Natural killer cell (primary cell): ENCODE measurements around the gene HIBADH. TPM values are rescaled to one million over a fixed set of nuclear protein-coding genes. Genes with fewer than 3 reads are reported as not detected.

ENCODE experiments used
- ATAC-seq, 3 donors: fragments of 150-1000 bp in 2 of 3; fragments of 200-7000 bp in 1 of 3; cut with Tn5 transposase; 1 replicate in 1 of 3; 2 replicates in 2 of 3; pipeline ENCODE4 v1.10.0; 2021; ENCODE audit warnings: mild to moderate bottlenecking in 2 of 3, moderate library complexity in 2 of 3
- DNase-seq, 2 donors: peaks; one replicate each; pipeline versions ENCODE4 v3.0.0 to v3.0.0-alpha.2; 2013 to 2021; ENCODE audit warnings: mixed read lengths in 1 of 2
- H3K27ac ChIP-seq: one replicate; pipeline ENCODE4 v1.5.1; 2013; ENCODE audit warnings: mild to moderate bottlenecking, low read length
- H3K27me3 ChIP-seq: one replicate; pipeline ENCODE4 v1.6.1; 2013; ENCODE audit warnings: low read length; ENCODE audit not compliant: control insufficient read depth, insufficient read depth
- H3K36me3 ChIP-seq: one replicate; pipeline ENCODE4 v1.6.1; 2013; ENCODE audit warnings: low read length; ENCODE audit not compliant: control insufficient read depth, insufficient read depth
- H3K4me1 ChIP-seq: one replicate; pipeline ENCODE4 v1.6.1; 2013; ENCODE audit warnings: low read length; ENCODE audit not compliant: control insufficient read depth, insufficient read depth
- H3K4me3 ChIP-seq: one replicate; pipeline ENCODE4 v1.5.1; 2013; ENCODE audit warnings: low read length
- H3K9me3 ChIP-seq: one replicate; pipeline ENCODE4 v1.6.1; 2013; ENCODE audit warnings: low read length; ENCODE audit not compliant: control insufficient read depth, insufficient read depth
- H3K27ac Mint-ChIP-seq, 2 donors: one replicate each; pipeline ENCODE4 v1.8.0; 2022; ENCODE audit warnings: mild to moderate bottlenecking in 2 of 2, mixed read lengths in 2 of 2, moderate library complexity in 1 of 2
- H3K27me3 Mint-ChIP-seq, 2 donors: one replicate each; pipeline ENCODE4 v1.8.0; 2022; ENCODE audit warnings: low read depth in 2 of 2, mixed read lengths in 2 of 2
- H3K36me3 Mint-ChIP-seq: one replicate; pipeline ENCODE4 v1.8.0; 2022; ENCODE audit warnings: mixed read lengths
- H3K4me1 Mint-ChIP-seq, 2 donors: one replicate each; pipeline ENCODE4 v1.8.0; 2022; ENCODE audit warnings: mixed read lengths in 2 of 2
- H3K4me3 Mint-ChIP-seq: one replicate; pipeline ENCODE4 v1.8.0; 2022; ENCODE audit warnings: mild to moderate bottlenecking, moderate library complexity, mixed read lengths
- H3K9me3 Mint-ChIP-seq, 2 donors: one replicate each; pipeline ENCODE4 v1.8.0; 2022; ENCODE audit warnings: mixed read lengths in 2 of 2
- WGBS: methylation state at CpG from one replicate; pipeline ENCODE4 v1.1.7; 2013; ENCODE audit warnings: missing lambda C conversion rate; ENCODE audit not compliant: insufficient coverage; 5-methylcytosine and 5-hydroxymethylcytosine counted together
- intact Hi-C: fragments of 100-400 bp; cut with micrococcal nuclease; formaldehyde crosslinking; loops from one replicate; pipeline ENCODE4 v1.14.2; 2022
- total RNA-seq, 4 donors: library from RNA; stranded (reverse); fragments of 120-200 nt in 1 of 4; gene quantifications; one replicate each; pipeline versions ENCODE4 v1.2.3 to v1.2.4, GENCODE V29; 2013 to 2022
- TF ChIP-seq, protein P1 (sequence below): fragments of 200-600 bp; IDR thresholded peaks from one replicate; pipeline ENCODE4 v1.8.0; 2022; ENCODE audit warnings: antibody characterized with exemption

The HIBADH gene
- total RNA-seq, 3 donors from 2014 or later (not counting 1 experiment from before 2014, with no cell fraction given) = 8.0 to 9.9 (median 8.1) TPM

DNA sequence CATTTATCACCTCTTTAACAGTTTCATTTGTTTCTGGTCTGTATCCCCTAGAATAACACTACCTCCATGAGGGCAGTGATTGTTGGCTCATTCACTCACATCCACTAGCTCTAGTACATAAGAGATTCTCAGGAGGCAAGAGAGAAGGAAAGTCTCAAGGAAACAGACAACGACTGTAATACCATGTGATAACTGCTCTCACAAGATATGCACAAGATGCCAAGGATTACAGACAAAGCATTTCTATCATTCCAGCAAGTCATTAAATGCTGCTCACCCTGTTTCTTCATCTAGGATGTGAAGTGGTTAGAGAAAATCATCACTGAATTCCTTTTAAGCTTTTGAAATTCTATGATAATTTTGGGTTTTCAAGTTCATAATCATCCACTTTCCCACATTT is 115.3 kb downstream of the HIBADH start:
- no peak overlapping the region for H3K4me3 Mint-ChIP-seq
- H3K4me1 Mint-ChIP-seq = no peaks in the 10 kb centered on the region
- Histone ChIP-seq H3K27ac (no peak overlapping the region), H3K9me3 (no peaks in the 10 kb centered on the region), H3K27me3 (no peaks in the 10 kb centered on the region), H3K36me3 (peaks cover 3% of the 10 kb centered on the region), H3K4me3 (no peak overlapping the region), H3K4me1 (no peaks in the 10 kb centered on the region)
- intact Hi-C loops = no loop called here
- H3K36me3 Mint-ChIP-seq = no peaks in the 10 kb centered on the region
- WGBS = no CpG with 5 or more reads among the region's 1 CpG
- TF ChIP-seq, protein P1, sequence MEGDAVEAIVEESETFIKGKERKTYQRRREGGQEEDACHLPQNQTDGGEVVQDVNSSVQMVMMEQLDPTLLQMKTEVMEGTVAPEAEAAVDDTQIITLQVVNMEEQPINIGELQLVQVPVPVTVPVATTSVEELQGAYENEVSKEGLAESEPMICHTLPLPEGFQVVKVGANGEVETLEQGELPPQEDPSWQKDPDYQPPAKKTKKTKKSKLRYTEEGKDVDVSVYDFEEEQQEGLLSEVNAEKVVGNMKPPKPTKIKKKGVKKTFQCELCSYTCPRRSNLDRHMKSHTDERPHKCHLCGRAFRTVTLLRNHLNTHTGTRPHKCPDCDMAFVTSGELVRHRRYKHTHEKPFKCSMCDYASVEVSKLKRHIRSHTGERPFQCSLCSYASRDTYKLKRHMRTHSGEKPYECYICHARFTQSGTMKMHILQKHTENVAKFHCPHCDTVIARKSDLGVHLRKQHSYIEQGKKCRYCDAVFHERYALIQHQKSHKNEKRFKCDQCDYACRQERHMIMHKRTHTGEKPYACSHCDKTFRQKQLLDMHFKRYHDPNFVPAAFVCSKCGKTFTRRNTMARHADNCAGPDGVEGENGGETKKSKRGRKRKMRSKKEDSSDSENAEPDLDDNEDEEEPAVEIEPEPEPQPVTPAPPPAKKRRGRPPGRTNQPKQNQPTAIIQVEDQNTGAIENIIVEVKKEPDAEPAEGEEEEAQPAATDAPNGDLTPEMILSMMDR = no peak
- ATAC-seq (no peak), DNase-seq (no peak)
- H3K9me3 Mint-ChIP-seq = no peaks in the 10 kb centered on the region
- H3K27me3 Mint-ChIP-seq = no peaks in the 10 kb centered on the region
- H3K27ac Mint-ChIP-seq = no peak overlapping the region

DNA sequence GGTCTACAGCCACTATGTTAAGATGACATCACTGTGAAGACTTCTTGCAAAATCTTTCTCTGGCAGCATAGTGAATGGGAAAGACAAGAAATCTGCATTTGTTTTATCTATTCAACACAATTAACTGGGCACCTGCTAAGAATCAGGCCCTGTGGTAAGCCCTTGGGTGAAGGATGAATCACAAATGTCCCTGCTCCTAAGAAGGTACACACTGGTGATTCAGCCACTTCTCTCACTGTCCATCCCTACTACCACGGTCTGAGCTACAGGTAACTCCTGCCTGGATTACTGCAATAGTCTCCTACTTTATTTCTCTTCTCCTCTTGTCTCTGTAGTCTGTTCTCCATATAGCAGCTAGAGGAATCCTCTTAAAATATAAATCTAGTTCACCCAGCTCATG is 116.1 kb downstream of the HIBADH start:
- H3K9me3 Mint-ChIP-seq = no peaks in the 10 kb centered on the region
- whole genome bisulfite sequencing = 93% methylated on average over 1 of the region's 1 CpG
- no peaks in the 10 kb centered on the region for H3K9me3 ChIP-seq

DNA sequence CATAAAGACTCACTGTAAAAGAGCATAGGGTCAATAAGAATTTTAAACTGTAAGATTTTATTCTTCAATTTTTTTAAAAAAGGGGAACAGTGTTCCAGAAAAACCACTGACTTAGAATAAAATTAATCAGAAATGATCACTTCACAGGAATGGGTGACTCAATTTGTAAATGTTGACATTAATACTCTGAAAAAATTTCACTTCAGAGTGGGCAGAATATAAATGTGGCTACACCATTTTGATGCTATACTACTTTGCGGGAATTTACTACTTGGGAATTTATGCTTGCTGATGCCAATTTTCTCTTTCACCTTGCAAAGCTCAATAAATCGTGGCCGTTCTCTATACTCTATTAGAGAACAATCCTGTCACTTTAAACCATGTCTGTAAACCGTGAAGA is 126.9 kb downstream of the HIBADH start:
- no peak for ATAC-seq
- H3K4me1 ChIP-seq = no peaks in the 10 kb centered on the region
- no peak overlapping the region for H3K4me3 ChIP-seq
- H3K36me3 ChIP-seq = peaks cover 7% of the 10 kb centered on the region
- H3K9me3 ChIP-seq = no peaks in the 10 kb centered on the region
- no peaks in the 10 kb centered on the region for H3K27me3 Mint-ChIP-seq
- intact Hi-C loops = no loop called here
- H3K27ac ChIP-seq = no peak overlapping the region
- no peaks in the 10 kb centered on the region for H3K27me3 ChIP-seq
- 97% methylated on average over 4 of the region's 4 CpGs for WGBS
- no peaks in the 10 kb centered on the region for H3K9me3 Mint-ChIP-seq
- TF ChIP-seq, protein P1 = no peak
- H3K4me1 Mint-ChIP-seq = no peaks in the 10 kb centered on the region
- no peak overlapping the region for H3K4me3 Mint-ChIP-seq
- H3K27ac Mint-ChIP-seq = no peak overlapping the region
- DNase-seq = no peak
- peaks cover under 1% of the 10 kb centered on the region for H3K36me3 Mint-ChIP-seq

More for the DNA sequence above, 116.1 kb downstream of the HIBADH start:
- Mint-ChIP-seq H3K27me3 (no peaks in the 10 kb centered on the region), H3K36me3 (peaks cover 2% of the 10 kb centered on the region), H3K4me1 (no peaks in the 10 kb centered on the region), H3K4me3 (no peak overlapping the region), H3K27ac (no peak overlapping the region)
- H3K27me3 ChIP-seq = no peaks in the 10 kb centered on the region
- DNase-seq = no peak
- no peak overlapping the region for H3K4me3 ChIP-seq
- intact Hi-C loops = no loop called here
- H3K27ac ChIP-seq = no peak overlapping the region
- peaks cover 5% of the 10 kb centered on the region for H3K36me3 ChIP-seq
- no peak for ATAC-seq
- TF ChIP-seq, protein P1 = no peak
- no peaks in the 10 kb centered on the region for H3K4me1 ChIP-seq

DNA sequence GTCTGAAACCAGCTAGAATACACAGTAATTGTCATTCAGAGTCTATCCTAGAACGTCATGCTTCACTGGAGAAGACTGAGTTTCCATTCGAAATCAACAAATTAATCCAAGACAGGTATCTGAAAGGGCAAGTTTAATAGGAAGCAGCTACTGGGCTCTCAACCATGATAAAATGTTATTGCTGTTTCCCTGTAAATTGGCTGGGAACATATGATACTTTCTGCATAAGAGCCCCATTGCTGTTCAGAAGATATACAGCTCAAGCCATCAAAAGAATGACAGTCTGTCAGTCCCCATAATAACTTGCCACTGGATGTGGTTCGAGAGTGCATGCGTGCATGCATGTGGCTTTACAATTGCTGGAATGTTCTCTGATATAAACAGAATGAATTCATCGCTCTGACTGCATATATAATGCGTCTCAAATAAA is 129.0 kb downstream of the HIBADH start:
- H3K4me3 ChIP-seq = no peak overlapping the region
- H3K4me3 Mint-ChIP-seq = no peak overlapping the region
- no peaks in the 10 kb centered on the region for H3K4me1 ChIP-seq
- no peak overlapping the region for H3K27ac Mint-ChIP-seq
- H3K27ac ChIP-seq = no peak overlapping the region
- peaks cover 6% of the 10 kb centered on the region for H3K36me3 ChIP-seq
- H3K4me1 Mint-ChIP-seq = no peaks in the 10 kb centered on the region
- H3K9me3 ChIP-seq = no peaks in the 10 kb centered on the region
- H3K36me3 Mint-ChIP-seq = peaks cover 7% of the 10 kb centered on the region
- no peak for ATAC-seq
- 94% methylated on average over 5 of the region's 6 CpGs for WGBS
- H3K9me3 Mint-ChIP-seq = no peaks in the 10 kb centered on the region
- DNase-seq = no peak
- no peaks in the 10 kb centered on the region for H3K27me3 ChIP-seq
- intact Hi-C loops = no loop called here
- no peaks in the 10 kb centered on the region for H3K27me3 Mint-ChIP-seq
- TF ChIP-seq, protein P1 = no peak
